GM12878 (cell line): ENCODE measurements around the gene LOXL3. TPM values are rescaled to one million over a fixed set of nuclear protein-coding genes. Genes with fewer than 3 reads are reported as not detected.

Source experiments
- ATAC-seq: fragments of 200-7000 bp; cut with Tn5 transposase; 3 replicates; pipeline ENCODE4 v1.9.1; 2020; ENCODE audit warnings: mild to moderate bottlenecking, moderate library complexity
- BruUV-seq: library from RNA; stranded (reverse); fragments of 400-500 nt; replicated peaks from 2 replicates; lab custom pipeline; 2021; lab: Mats Ljungman, UMichigan
- CTCF ChIA-PET: fragments of 300-600 bp; sonication (Branson Sonifier 250); formaldehyde crosslinking; extraction: SDS; loops from one replicate; lab custom pipeline; 2021; ENCODE audit warnings: inconsistent platforms; lab: Yijun Ruan, JAX
- POLR2A ChIA-PET: fragments of 350-600 bp; formaldehyde crosslinking; extraction: SDS; loops from one replicate; lab custom pipeline; 2021; ENCODE audit warnings: inconsistent platforms; lab: Charles Lee
- RAD21 ChIA-PET: fragments of 300-600 bp; sonication (Branson Sonifier 250); formaldehyde crosslinking; loops from one replicate; lab custom pipeline; 2023; ENCODE audit warnings: antibody characterized with exemption; ENCODE audit not compliant: unreplicated experiment; lab: Charles Lee
- SMC1A ChIA-PET: fragments of 300-600 bp; sonication (Branson Sonifier 250); formaldehyde crosslinking; loops from one replicate; lab custom pipeline; 2023; ENCODE audit not compliant: unreplicated experiment, uncharacterized antibody; lab: Charles Lee
- DNase-seq: peaks from one replicate; pipeline ENCODE4 v3.0.0-alpha.2; 2011; ENCODE audit warnings: low read depth, low spot score
- FAIRE-seq: peaks from 3 replicates; lab custom pipeline; 2011; peaks lifted over from hg19 to GRCh38; lab: Jason Lieb, UNC
- H2AFZ ChIP-seq: 2 replicates; pipeline ENCODE4 v1.6.0; 2011; ENCODE audit warnings: low read depth, low read length, control low read depth; ENCODE audit not compliant: control insufficient read depth
- H3K27ac ChIP-seq: 2 replicates; pipeline ENCODE4 v1.5.1; 2011; ENCODE audit warnings: control low read depth; ENCODE audit not compliant: control insufficient read depth, insufficient read depth
- H3K27me3 ChIP-seq, 2 experiments: replicated peaks in 1 of 2; 2 replicates each; pipeline versions ENCODE4 v1.6.0 to v1.6.1; 2011; ENCODE audit warnings: low read length in 1 of 2; ENCODE audit not compliant: control insufficient read depth in 2 of 2, insufficient read depth in 2 of 2
- H3K36me3 ChIP-seq, 2 experiments: 2 replicates each; pipeline ENCODE4 v1.5.1; 2011; ENCODE audit warnings: low read length in 1 of 2; ENCODE audit not compliant: control insufficient read depth in 2 of 2, insufficient read depth in 2 of 2
- H3K4me1 ChIP-seq: 2 replicates; pipeline ENCODE4 v1.6.1; 2011; ENCODE audit warnings: mild to moderate bottlenecking, low read length, moderate library complexity, mixed read lengths; ENCODE audit not compliant: control insufficient read depth, insufficient read depth
- H3K4me2 ChIP-seq: 2 replicates; pipeline ENCODE4 v1.6.0; 2011; ENCODE audit warnings: control low read depth; ENCODE audit not compliant: control insufficient read depth, insufficient read depth
- H3K4me3 ChIP-seq: fragments of 200-600 bp; sonication (generic); 2 replicates; pipeline ENCODE4 v1.5.1; 2016
- H3K79me2 ChIP-seq: 2 replicates; pipeline ENCODE4 v1.6.0; 2011; ENCODE audit warnings: low read length; ENCODE audit not compliant: control insufficient read depth, insufficient read depth
- H3K9ac ChIP-seq: 2 replicates; pipeline ENCODE4 v1.8.0; 2011; ENCODE audit warnings: low read length, control low read depth, mixed read lengths; ENCODE audit not compliant: control insufficient read depth, insufficient read depth
- H3K9me3 ChIP-seq: replicated peaks from 3 replicates; pipeline ENCODE4 v1.5.1; 2011; ENCODE audit warnings: mild to moderate bottlenecking, low read length; ENCODE audit not compliant: control insufficient read depth, insufficient read depth
- H4K20me1 ChIP-seq: 2 replicates; pipeline ENCODE4 v1.6.0; 2011; ENCODE audit not compliant: control insufficient read depth, insufficient read depth
- CREB1 ChIP-seq: IDR thresholded peaks from 2 replicates; pipeline ENCODE4 v1.6.1; 2012; ENCODE audit warnings: low read depth, mild to moderate bottlenecking, inconsistent platforms
- HDAC6 ChIP-seq: fragments of 200-600 bp; sonication (generic); IDR thresholded peaks from one replicate; pipeline ENCODE4 v1.8.0; 2017; ENCODE audit warnings: antibody characterized with exemption; ENCODE audit not compliant: unreplicated experiment
- MTA3 ChIP-seq: IDR thresholded peaks from 2 replicates; pipeline ENCODE4 v1.6.1; 2012; ENCODE audit warnings: low read length, inconsistent platforms, borderline replicate concordance
- POLR2A ChIP-seq: IDR thresholded peaks from 2 replicates; pipeline ENCODE4 v1.6.1; 2011; ENCODE audit warnings: low read depth, mild to moderate bottlenecking, low read length
- POLR2AphosphoS5 ChIP-seq: IDR thresholded peaks from 2 replicates; pipeline ENCODE4 v1.6.1; 2011; ENCODE audit warnings: mild to moderate bottlenecking, low read length, inconsistent platforms
- TCF12 ChIP-seq: IDR thresholded peaks from 2 replicates; pipeline ENCODE4 v1.6.1; 2011; ENCODE audit warnings: low read depth, mild to moderate bottlenecking, low read length
- WGBS: methylation state at CpG from one replicate; pipeline ENCODE4 v1.1.6; 2016; ENCODE audit warnings: low lambda C conversion rate; ENCODE audit not compliant: insufficient replicate concordance, insufficient coverage; ENCODE audit errors: missing lambda C conversion rate; 5-methylcytosine and 5-hydroxymethylcytosine counted together
- in situ Hi-C: fragments of 300-500 bp; cut with MboI; formaldehyde crosslinking; loops from 9 replicates; pipeline ENCODE4 v1.14.3; 2018; ENCODE audit warnings: mixed read lengths
- intact Hi-C: fragments of 100-400 bp; cut with micrococcal nuclease; formaldehyde crosslinking; loops from one replicate; pipeline ENCODE4 v1.14.2; 2022; ENCODE audit not compliant: unreplicated experiment
- polyA plus RNA-seq, 11 experiments: library from polyadenylated mRNA; depleted of rRNA in 4 of 11; unstranded in 6 of 11; stranded (reverse) in 5 of 11; fragments of >200 nt; fragmentation: Nextera tagmentation in 4 of 11; fragmentation: Illumina TruSeq in 1 of 11; extraction: Ambion mirVana in 4 of 11; extraction: Trizol in 1 of 11; gene quantifications; 1 replicate in 1 of 11; 2 replicates in 10 of 11; pipeline versions ENCODE4 v1.2.1 to v1.2.3, GENCODE V29; 2011 to 2016; ENCODE audit warnings: inconsistent platforms in 2 of 11, missing spikeins in 2 of 11, low read depth in 1 of 11
- total RNA-seq, 4 experiments: library from RNA; depleted of rRNA in 3 of 4; stranded (reverse); fragments of >200 nt in 3 of 4; fragmentation: Illumina TruSeq in 1 of 4; extraction: Trizol in 1 of 4; gene quantifications; 2 replicates each; pipeline versions ENCODE4 v1.2.1 to v1.2.3, GENCODE V29; 2013 to 2021

The LOXL3 gene
- total and polyA plus RNA-seq, 10 of the 15 experiments (the other 5 are each of a cell fraction or from before 2014, with no cell fraction given), result 6.2 to 40.9 (median 23.3) TPM

- RAD21 ChIA-PET, result no interaction called here
- Histone ChIP-seq H3K4me3 (peak overlapping the region; percentile 57; the same call in 1 of the 2 replicates), H2AFZ (peak overlapping the region; percentile 68), H3K9me3 (no peaks in the 10 kb centered on the region), H3K79me2 (no peaks in the 10 kb centered on the region), H4K20me1 (no peaks in the 10 kb centered on the region), H3K9ac (no peak overlapping the region), H3K27ac (no peak overlapping the region), H3K4me1 (peaks cover 12% of the 10 kb centered on the region), H3K36me3 (peaks cover 0 to 4% of the 10 kb centered on the region in 2 experiments; a peak in 2 of 4 replicates), H3K27me3 (peaks cover 15 to 25% of the 10 kb centered on the region in 2 experiments; a peak in 3 of 4 replicates), H3K4me2 (peak overlapping the region; percentile 46)
- WGBS, result 22% methylated on average over 53 of the region's 61 CpGs
- POLR2A ChIA-PET, result interaction anchor here (0.9 kb wide), 1 partner anchor 79 kb away, joined by 3 read pairs; no protein-coding TSS in a partner anchor
- no peak for ATAC-seq
- intact Hi-C loops, result no loop called here
- CTCF ChIA-PET, result interaction anchor here (0.6 to 13.9 kb wide), 2 partner anchors 15 to 89 kb away, joined by 3 to 231 read pairs; partner anchors contain the start of genes CCDC142 and TTC31
- FAIRE-seq, result no peak
- no peak for DNase-seq
- in situ Hi-C loops, result no loop called here
- SMC1A ChIA-PET, result no interaction called here
- TF ChIP-seq HDAC6 (peak; percentile 67), TCF12 (no peak), CREB1 (0 out of 2 replicates have a peak, but pooled peaks have one; percentile 20), MTA3 (0 out of 2 replicates have a peak, but pooled peaks have one; percentile 45), POLR2AphosphoS5 (0 out of 2 replicates have a peak, but pooled peaks have one; percentile 26), POLR2A (peak; percentile 68)
- TF ChIP-seq, all 136 proteins: peak for 5
- no TSS peak for BruUV-seq
Measured at GRCh38 chr2:74497777-74498499, 55.8 kb downstream of the LOXL3 start.
